HG02678 (cell line): ENCODE data around the gene STK39.

Experiments used
- ATAC-seq: cut with Tn5 transposase; IDR thresholded peaks from one replicate; pipeline ENCODE4 v1.9.1; 2021; ENCODE audit warnings: mild to moderate bottlenecking, moderate library complexity; ENCODE audit not compliant: unreplicated experiment

STK39 gene

DNA sequence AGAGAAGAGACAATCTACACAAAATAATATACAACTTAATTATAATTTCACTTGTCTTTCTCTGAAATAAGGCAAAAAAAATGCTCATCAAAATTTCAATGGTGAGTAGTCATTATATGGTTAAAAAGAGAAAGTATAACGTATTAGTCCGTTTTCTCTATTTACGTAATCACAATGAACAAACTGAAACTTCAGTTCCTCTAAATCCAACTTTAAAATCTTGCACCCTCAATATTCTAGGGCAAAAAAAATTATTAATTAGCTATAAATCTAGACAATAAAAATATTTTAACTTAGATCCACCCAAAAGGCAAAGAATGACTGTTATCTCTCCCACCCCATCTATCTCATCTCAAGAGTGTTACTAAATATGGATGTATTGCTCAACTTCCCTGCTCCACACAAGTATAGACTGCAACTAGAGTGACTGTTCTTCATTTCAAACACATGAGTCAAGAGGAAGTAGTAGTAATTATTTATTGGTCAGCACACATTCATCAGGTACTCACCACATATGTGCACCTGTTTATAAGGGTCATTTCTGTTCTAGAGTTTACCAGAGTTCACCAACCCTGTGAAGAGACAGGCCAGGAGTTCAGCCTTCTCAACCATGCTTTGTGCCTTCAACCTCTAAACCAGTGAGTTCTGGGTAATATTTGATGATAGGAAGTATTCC, 36.4 kb downstream of the STK39 start:
- ATAC-seq = peak; percentile 52

DNA sequence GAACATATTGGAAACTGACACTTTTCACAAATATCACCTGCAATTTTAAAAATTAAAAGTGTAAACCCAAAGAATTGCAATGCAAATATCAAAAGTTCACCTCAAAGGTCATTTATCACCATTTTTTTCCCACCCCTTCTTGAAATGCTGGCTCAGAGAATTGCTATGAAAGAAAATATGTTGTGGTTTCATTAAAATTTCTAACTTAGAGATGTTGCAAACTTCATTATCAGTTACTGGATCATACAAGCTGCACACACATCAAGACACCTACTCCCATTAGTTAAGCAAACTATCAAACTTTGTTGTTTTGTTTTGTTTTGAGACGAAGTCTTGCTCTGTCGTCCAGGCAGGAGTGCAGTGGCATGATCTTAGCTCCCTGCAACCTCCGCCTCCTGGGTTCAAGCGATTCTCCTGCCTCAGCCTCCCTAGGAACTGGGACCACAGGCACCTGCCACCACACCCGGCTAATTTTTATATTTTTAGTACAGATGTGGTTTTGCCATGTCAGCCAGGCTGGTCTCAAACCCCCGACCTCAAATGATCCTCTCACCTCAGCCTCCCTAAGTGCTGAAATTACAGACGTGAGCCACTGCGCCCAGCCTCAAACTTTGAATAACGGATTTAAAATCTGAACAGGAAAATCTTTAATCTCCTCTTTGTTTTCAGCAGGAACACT, 37.0 kb downstream of the STK39 start:
- no peak for ATAC-seq

DNA sequence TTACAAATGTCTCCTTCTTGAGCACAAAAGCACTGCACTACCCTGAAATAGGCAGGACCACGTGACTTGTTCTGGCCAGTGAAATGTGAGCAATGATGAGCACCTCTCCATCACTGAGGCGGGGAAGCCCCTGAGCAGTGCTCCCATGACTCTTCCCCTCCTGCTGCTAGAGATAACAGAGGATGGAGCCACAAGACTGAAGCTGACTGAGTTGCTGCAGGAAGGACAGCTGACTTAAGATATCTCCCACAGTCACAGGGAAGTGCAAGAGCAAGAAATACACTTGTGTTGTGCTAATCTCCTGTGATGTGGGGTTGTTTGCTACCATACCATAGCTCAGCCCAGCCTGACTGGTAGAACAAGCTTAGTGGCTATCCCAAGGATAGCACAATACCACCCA, 38.7 kb downstream of the STK39 start:
- no peak for ATAC-seq

DNA sequence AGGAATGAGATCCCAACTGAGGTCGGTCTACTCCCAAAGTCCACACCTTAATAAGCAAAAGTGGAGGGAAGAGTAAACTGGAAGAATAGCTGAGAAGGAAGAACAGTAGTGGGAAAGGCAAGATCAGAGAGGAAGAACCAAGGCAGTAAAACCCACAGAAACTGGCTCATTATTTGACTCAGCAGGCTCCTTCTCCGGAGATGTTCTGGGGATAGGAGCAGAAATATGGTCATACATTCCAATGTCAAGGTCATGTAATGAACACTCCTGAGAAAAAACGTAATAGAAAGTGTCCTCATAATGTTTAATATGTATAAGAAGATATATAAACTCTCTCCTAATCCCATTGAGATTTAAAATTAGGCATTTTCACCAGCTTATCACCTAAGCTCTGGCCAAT, 39.5 kb downstream of the STK39 start:
- no peak for ATAC-seq

DNA sequence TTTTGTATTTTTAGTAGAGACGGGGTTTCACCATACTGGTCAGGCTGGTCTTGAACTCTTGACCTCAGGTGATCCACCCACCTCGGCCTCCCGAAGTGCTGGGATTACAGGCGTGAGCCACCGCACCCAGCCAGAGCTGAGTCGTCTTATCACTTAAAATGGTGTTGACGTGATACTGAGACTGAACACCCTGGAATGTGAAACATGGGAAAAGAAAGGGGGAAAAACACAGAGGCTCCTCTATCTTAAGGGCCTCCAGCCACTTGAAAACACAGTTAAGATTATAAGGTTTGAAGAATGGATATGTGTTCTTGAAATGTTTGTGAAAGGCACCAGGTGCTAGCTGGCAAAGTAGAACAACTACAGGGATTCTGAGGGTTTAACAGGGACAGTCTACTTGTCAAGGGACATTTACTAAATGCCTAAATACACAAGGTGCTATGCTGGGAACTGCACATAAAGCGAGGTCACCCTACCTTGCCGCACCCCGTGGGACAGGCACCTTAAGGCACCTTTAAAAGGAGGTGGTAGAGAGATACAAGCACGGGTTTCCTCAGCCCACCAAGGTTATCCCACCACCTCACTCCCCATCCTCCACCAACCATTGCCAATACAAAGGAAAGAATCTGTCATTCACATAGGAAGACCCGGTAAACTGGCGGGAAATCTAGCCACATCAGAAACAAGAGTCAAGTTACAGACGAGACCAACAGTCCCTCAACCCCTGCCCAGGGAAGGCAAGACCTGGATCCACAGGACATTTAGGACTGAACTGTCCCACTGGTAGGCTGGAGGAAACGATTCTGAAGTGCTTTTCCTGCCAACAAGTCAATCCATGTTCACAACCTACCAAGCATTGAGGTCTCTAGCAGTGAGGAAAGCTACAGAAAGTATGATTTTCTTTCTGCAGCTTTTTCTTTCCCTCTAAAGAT, 43.4 kb downstream of the STK39 start:
- no peak for ATAC-seq

DNA sequence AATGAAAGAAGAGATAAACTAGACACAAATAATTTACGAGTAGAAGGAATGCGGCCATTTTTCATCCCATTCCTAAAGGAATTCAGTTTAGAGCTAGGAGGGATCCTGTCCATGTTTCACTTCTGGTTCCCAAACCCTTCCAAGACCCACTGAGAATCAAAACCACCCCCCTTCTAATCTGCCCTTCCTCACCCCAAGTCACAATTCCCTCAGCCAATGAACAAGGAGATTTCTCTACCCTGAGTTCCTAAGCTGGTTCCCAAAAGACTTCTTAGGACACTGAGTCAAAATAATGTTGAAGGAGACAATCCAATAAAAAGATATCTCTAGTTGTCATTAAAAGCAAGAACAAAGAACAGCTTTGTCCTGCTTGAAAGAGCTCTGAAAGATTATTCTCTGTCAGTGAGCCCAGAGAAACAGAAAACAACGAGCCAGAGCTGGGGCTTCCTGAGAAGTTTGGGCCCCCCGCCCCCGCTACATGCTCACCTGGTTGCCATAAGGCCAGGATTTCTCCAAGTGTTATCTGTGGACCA, 45.7 kb downstream of the STK39 start:
- no peak for ATAC-seq

DNA sequence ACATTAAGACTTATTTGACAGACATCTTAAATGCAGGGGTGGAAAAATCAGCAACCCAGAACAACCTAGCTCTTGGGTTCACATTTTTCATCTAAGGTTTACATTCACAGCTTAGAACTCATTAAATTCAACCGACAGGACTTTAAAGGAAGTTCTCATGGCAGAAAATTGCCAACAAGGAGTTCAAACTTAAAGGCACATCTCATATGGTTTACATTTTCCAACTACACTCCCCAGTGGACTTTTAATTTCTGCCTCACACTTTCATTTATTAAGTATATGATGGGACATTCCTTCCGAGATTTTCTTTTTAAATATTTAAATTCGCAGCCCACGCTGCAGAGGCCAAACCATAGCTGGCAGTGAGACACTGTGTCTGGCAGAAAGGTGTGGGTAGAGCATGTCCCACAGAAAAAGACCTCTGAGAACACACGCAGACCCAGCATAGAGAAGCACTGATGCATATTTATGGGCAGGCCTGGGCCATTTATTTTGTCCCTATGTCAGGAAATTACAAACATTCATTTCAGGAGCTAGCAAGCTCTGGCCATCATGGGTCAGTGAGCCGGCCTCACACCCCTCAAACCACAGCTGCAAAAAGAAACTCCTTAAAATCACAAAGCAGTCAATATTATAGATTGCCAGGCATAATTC, 46.3 kb downstream of the STK39 start:
- ATAC-seq = no peak

DNA sequence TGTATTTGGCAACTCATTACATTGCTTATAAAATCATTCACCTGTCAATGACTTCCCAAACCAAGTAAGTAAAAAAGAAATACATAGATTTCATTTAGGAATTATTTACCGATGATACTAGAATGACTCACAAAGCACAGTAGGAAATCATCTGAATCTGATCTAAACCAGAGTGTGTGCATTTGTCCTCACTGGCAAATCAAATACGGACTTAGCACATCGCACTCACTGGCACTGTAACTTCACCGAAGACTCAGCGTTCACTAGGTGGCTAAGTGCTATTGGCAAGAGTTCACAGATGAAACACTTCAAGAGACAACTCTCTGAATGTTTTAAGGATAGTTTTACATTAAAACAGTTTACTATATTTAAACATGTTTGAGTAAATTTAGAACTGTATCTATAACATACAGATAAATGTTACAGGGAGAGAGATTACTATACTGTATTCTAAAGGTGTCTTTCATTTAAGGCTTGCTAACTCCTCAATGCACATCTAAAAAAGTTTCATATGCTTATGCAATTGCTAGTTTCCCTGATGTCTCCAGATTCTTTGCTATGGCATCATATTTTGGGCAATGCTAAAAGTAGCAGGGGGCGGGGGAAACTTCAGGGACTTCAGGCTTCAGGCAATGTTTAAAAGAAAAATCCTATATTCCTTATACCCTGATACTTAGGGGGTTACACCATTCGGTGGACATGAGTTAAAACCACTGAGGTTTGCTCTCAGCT, 48.8 kb downstream of the STK39 start:
- ATAC-seq = no peak

DNA sequence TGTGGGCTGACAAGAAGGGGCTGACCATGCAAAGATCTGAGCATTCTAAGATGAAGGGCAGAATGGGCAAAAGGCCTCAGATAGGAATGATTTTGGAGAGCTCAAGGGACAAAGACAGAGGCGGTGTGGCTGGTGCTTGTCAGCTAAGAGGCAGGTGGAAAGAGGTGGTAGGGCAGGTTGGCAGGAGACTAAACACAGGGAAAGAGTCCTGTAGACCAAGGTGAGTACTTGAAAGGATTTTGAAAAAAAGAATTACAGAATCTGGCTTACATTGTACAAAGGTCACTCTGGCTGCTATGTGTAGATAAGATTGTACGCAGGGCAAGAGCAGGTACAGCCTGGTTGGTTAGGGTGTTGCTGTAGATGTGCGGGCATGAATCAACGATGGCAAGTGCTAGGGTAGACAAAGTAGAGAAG, 50.6 kb downstream of the STK39 start:
- no peak for ATAC-seq

DNA sequence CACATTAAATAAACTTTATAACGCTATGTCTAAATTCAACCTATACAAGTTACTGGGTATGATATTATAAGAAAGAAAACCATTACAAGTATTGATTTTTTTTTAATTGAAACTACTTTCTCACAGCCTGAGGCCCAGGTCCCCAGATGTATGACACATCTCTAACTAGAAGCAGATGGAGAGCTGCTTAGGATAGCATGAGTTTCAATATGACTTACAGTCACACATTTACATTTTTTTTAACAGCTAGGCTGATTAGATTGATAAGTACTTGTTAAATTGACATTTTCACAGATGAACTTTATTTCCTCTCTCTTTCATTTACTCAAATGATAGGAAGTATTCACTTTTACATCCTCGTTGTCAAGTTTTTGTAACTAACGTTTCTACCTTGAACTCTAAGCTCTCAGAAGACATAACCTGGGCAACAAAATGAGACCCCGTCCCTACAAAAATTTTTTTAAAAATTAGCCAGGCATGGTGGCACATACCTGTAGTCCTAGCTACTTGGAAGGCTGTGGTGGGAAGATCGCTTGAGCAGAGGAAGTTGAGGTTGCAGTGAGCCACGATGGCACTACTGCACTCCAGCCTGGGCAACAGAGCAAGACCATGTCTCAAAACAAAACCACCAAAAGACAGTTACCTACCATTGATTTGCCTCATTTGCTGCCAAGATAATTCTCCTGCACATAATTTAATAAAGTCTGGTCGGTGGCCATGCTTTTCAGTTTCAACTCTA, 52.4 kb downstream of the STK39 start:
- peak; percentile 91 for ATAC-seq

DNA sequence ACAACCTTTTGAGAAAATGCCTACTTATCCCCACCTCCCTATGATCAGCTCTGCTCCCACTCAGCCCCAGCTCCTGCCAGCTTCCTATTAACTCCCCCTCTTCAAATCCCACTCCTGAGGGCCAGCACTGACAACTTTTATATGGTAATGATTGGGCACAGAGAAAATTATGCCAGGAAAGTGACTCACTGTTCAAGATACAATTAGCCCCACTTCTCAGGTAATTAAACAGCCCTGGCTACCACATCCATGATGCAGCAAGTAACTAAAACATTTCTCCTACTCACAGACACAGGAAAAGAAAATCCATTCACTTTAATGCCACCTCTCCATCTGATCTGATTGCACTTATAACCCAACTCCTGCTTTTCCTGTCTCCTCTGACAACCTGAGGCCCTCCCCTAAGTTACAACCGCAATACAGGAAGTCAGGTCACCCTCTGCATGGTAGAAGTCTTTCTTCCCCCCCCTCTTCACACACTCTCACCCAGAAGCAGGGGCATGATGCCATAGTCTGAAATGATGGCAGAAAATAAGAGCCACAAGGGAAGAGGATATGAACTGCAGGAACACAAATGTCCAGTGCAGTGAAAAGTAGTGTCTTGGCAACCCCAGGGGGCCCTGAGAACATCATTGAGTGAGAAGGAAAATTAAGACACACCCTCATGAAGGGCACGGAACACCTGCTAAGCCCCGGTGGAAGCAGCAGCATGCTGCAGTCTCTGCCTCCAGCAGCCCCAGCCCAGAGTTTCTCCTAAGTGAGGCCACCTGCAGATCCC, 54.4 kb downstream of the STK39 start:
- ATAC-seq = no peak

DNA sequence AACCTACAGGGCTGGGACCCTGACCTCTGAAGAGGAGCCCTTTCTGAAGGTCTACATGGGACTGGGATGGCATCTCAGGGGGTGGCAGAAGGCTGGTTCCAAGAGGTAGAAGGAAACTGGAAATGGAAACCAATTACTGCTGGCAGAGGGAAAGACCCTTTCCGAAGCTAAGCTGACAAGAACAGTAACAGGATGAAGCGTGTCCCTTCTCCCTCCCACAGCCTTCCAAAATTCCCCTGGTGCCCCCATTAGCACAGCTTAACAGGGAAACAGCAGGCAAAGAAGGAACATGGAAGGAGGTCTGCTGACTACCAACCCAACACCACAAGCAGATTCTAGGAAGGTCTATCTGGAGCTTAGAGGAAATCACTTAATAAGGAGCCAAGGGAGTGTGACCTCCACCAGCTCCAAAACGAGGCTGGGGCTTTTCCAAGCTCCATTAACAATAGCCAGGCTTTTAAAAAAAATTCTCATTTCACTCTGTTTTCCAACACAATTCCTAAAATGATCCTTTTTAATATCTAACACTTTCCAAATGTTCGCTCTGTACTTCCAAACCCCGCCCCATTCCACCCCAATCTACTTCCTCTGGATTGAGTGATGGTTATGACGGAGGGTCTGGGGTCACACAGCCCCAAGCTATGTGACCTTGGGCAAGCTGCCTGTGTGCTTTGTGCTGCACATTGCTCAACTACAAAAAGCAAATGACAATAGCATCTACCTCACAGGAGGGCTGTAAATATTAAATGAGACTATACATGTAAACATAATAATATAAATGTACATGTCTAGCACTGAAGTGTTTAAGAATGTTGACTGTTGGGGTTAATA, 55.2 kb downstream of the STK39 start:
- no peak for ATAC-seq

DNA sequence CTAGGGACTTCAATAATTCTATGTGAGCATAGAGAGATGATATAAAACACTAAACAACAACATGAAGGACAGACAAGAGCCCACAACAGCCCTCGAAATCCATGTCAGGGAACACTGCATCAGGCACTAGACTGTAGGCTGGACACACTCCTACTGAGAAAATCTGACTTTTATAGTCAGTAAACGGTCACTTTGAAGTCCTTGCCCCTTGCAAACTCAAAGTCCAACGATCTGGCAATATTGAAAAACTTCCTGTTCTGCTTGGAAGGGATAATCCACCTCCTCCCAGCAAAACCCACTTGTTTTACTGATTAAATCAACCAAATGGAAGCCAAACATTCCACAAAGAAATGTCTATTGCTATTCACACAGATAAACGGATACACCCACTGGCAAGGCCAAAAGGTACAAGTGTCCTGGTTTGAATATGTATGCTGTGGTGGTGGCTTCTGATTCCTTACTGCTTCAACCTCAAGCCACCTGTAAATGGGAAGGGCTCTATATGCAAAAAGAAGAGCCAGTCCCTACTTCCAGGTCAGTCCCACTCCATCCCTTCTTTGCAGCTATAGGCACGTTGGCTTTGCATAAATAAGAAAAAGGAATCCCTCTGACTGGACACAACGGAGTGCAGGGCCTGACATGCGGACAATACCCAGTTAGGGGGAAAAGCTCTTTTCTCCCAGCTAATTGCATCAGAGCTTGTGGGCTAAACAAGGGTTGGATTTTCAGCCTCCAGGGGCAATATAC, 56.6 kb downstream of the STK39 start:
- ATAC-seq = no peak

DNA sequence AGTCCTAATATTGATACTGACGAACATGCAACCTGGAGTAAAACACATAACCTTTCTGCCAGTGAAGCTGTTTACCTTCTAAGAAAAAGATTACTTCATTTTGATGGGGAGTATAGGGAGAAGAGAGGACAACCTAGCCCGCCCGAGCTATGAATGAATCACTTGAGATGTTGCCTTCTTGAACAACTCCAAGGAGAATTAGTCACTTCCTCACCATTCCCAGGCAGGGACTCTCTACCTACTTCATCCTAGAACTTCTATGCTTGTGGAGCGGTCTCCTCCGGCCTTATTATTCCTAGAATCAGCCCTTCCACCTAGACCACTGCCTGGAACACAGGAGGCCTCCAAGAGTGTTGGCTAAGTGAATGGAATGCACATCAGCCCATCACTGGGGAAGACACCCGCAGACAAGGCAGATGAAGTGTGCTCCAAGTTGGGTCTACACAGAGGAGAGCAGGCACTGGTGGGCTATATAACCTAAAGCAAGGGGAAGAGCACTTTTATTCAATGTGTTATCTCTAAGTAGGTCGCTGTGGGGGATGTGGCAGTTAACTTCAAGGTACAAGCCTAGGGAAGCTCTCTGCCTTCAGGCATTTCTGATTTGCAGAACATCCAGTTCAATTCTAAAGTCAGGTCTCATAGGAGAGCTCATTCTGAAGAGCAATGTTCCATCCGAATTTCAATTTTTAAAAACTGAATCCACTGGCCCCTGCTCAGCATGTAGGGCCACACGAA, 57.4 kb downstream of the STK39 start:
- ATAC-seq = no peak

DNA sequence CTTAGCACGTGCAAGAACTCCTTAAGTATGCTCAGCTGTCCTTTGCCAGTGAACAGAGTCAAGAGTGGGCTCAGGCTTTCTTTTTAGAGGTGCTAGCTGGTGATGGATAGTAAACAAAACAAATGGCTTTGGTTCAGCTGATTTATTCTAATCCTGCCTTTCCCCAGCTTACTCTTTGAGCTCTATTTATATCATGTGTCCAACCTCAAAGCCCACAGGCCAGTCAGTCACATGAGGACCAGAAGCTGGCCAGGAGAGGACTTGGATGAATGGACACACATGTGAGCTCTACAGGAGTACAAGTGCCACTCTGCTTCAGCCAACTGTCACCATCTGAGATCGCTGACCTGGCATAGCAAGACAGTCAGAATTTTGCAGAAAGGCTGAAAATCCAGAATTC, 59.4 kb downstream of the STK39 start:
- ATAC-seq = no peak

DNA sequence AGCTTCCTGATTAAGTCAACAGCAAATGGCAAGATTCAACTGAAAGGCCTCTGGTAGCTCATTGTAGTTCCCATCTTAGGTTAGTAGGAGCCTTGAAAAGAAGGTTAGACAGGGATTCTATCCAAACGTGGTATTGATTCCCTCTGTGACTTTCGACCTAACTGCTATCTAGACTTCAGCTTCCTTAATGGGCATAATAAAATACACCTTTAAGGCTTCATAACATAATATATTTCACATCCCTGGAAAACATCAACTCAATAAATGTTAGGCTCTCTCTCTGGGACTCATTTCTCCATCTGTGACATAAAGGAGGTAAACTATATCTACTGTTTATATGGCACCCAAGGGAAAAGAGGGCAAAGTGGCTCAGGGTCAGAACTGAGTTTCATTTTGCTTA, 60.9 kb downstream of the STK39 start:
- no peak for ATAC-seq
